GM10266 (cell line): ENCODE results near the gene TPSD1.
"Not testable (repeated sequence)": the region's sequence is repeated elsewhere in the genome, so short reads cannot be mapped to it uniquely, and the experiment has no call there.

ENCODE experiments used
- DNase-seq: peaks from one replicate; pipeline ENCODE4 v3.0.0; 2012; ENCODE audit errors: extremely low spot score
- TF ChIP-seq, protein P1 (sequence below): IDR thresholded peaks from 2 replicates; pipeline ENCODE4 v1.5.1; 2012; ENCODE audit warnings: mild to moderate bottlenecking, low read depth; ENCODE audit not compliant: control insufficient read depth, insufficient read depth; ENCODE audit errors: missing control alignments

Gene TPSD1

GRCh38 chr16:1255276-1256122 lies at the start of gene TPSD1:
Gene TPSD1 (plus strand): TSS chr16:1256069. CDS start chr16:1256281, 212 bp downstream.
- DNase-seq = not testable (repeated sequence)

- TF ChIP-seq, protein P1, sequence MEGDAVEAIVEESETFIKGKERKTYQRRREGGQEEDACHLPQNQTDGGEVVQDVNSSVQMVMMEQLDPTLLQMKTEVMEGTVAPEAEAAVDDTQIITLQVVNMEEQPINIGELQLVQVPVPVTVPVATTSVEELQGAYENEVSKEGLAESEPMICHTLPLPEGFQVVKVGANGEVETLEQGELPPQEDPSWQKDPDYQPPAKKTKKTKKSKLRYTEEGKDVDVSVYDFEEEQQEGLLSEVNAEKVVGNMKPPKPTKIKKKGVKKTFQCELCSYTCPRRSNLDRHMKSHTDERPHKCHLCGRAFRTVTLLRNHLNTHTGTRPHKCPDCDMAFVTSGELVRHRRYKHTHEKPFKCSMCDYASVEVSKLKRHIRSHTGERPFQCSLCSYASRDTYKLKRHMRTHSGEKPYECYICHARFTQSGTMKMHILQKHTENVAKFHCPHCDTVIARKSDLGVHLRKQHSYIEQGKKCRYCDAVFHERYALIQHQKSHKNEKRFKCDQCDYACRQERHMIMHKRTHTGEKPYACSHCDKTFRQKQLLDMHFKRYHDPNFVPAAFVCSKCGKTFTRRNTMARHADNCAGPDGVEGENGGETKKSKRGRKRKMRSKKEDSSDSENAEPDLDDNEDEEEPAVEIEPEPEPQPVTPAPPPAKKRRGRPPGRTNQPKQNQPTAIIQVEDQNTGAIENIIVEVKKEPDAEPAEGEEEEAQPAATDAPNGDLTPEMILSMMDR = no peak
- no peak for DNase-seq
Observed at GRCh38 chr16:1206326-1206725, 49.5 kb upstream of the TPSD1 start.

- TF ChIP-seq, protein P1 = no peak
- DNase-seq = no peak
Observed at GRCh38 chr16:1206786-1207185, 49.1 kb upstream of the TPSD1 start.

DNA sequence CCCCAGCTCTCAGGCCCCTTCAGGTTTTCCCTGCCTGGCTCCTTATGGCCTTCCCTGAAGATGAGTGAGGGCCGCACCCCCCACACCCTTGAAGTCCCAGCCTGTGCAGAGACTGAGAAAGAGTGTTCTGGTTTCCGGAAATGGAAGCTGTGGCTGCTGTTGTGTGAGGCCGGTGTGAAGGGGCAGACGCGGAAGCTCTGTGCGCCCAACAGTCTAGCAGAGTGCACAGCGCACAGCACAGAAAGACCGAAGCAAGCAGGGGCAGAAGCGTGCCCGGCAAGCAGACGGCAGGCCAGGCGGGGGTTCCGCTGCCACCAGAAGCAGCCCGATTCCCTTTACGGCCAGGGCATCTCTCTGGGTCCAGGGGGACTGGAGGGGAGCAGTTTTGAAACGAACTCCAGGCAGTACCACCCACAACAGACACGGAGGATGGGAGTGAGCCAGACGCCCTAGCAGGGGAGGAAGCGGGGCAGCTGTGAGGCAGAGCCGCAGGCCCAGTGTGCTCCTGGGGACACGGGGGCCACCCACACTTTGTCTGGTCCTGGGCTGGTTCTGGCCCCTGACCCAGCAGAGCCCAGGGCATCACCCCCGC lies 47.5 kb upstream of the TPSD1 start:
- DNase-seq = no peak

GRCh38 chr16:1209081-1209480 lies 46.8 kb upstream of the TPSD1 start:
- TF ChIP-seq, protein P1 = no peak

More for the DNA sequence above, 47.5 kb upstream of the TPSD1 start:
- TF ChIP-seq, protein P1 = no peak

GRCh38 chr16:1210461-1210860 lies 45.4 kb upstream of the TPSD1 start:
- TF ChIP-seq, protein P1 = no peak
- no peak for DNase-seq

More at GRCh38 chr16:1209081-1209480, 46.8 kb upstream of the TPSD1 start:
- no peak for DNase-seq

DNA sequence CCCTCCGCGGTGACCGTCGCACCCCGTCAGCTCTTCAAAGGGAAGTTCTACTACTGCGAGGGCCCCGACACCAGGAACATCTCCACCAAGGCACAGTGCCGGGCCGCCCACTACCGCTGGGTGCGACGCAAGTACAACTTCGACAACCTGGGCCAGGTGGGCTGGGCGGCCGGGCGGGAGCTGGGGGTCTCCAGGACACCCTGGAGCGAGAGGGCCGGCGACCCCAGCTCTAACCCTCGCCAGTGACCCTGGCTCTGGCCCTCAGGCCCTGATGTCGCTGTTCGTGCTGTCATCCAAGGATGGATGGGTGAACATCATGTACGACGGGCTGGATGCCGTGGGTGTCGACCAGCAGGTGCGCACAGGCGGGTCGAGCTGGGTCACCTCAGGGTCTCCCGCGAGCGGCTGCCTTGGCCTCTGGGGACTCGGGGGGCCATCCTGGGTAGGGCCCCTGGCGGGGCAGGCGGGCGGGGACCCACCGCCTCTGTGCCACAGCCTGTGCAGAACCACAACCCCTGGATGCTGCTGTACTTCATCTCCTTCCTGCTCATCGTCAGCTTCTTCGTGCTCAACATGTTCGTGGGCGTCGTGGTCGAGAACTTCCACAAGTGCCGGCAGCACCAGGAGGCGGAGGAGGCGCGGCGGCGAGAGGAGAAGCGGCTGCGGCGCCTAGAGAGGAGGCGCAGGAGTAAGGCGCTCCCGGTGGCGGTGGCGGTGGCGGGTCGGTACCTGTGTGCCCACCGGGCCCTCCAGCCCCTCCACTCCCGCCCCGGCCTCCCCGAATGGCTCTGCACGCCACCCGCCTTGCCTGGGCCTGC lies 44.2 kb upstream of the TPSD1 start:
- no peak for DNase-seq
- TF ChIP-seq, protein P1 = no peak
